GM10266 (cell line): ENCODE results near the gene HCN1.
"Not testable (repeated sequence)": the region's sequence is repeated elsewhere in the genome, so short reads cannot be mapped to it uniquely, and the experiment has no call there.

Source experiments
- DNase-seq: peaks from one replicate; pipeline ENCODE4 v3.0.0; 2012; ENCODE audit errors: extremely low spot score
- TF ChIP-seq, protein P1 (sequence below): IDR thresholded peaks from 2 replicates; pipeline ENCODE4 v1.5.1; 2012; ENCODE audit warnings: mild to moderate bottlenecking, low read depth; ENCODE audit not compliant: control insufficient read depth, insufficient read depth; ENCODE audit errors: missing control alignments

The HCN1 gene

DNA sequence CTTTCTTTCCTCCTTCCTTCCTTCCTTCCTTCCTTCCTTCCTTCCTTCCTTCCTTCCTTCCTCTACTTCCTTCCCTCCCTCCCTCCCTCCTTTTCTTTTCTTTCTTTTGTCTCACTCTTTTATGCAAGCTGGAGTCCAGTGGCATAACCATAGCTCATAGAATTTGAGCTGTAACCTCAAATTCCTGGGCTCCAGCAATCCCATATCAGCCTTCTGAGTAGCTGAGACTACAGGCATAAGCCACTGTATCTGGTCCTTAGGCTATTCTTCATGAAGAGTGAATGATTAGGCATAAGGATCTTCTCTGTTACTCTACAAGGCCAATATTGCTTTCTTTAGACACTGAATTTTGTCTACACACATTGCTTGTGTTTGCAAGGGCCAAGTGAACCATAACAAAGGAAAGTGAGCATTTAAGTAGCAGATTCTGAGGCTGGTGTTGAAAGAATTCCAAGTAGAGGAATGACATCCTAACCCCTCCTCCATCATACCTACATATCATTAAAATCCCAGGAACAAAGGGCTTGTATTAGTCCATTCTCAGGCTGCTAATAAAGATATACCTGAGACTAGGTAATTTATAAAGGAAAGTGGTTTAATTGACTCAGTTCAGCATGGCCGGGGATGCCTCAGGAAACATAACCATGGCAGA is 293.2 kb downstream of the HCN1 start:
- TF ChIP-seq, protein P1, sequence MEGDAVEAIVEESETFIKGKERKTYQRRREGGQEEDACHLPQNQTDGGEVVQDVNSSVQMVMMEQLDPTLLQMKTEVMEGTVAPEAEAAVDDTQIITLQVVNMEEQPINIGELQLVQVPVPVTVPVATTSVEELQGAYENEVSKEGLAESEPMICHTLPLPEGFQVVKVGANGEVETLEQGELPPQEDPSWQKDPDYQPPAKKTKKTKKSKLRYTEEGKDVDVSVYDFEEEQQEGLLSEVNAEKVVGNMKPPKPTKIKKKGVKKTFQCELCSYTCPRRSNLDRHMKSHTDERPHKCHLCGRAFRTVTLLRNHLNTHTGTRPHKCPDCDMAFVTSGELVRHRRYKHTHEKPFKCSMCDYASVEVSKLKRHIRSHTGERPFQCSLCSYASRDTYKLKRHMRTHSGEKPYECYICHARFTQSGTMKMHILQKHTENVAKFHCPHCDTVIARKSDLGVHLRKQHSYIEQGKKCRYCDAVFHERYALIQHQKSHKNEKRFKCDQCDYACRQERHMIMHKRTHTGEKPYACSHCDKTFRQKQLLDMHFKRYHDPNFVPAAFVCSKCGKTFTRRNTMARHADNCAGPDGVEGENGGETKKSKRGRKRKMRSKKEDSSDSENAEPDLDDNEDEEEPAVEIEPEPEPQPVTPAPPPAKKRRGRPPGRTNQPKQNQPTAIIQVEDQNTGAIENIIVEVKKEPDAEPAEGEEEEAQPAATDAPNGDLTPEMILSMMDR = no peak
- DNase-seq = no peak

DNA sequence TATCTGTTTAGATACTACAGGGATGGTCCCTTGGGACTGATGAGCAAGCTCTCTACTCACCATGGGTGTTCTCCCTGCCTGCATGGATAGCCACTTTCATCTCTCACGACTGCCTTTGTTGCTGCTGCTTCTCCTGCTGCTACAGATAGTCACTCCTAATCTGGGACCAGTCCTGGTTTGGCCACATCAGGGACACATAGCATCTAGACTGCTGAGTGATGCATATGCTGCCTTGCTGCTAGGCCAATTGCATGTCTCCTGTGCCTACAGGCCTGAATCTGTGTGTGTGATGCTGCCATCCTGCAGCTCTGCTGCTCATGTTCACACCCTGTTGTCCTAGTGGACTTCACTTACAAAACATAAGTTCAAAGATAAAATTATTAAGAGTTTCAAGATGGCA is 297.1 kb downstream of the HCN1 start:
- TF ChIP-seq, protein P1 = no peak
- no peak for DNase-seq

DNA sequence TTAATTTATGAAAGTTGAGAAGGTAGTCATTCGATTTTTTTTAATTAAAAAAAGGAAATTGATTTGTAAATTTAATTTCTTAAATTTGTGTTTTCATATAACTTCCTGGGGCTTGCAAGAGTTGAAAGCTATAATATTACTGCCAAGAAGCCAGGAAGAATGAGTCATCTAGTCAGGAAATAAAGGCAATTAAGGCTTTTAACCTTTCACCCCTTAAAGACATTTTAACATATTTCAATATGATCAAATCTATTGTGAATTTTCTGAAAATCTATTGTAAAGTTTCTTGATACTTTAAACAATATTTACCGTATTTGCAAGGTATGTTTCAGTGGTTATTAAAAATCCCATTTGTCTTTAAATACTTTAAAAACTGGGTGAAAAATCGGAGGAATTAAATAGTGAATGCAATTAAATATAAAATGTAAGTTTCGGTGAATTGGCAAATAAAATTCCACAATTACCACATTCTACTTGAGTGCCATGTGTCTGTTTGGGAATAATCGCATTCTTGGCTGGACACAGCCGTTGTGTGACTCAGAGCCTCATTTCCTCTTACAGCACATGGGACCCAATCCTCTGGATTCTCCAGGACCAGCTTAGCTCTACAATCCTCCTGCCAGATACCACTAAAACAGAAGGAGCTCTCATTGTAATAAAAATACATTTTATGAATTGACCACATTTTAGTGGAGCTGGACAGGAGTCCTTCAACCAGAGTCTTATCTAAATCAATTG is 310.7 kb downstream of the HCN1 start:
- TF ChIP-seq, protein P1 = no peak
- DNase-seq = no peak

DNA sequence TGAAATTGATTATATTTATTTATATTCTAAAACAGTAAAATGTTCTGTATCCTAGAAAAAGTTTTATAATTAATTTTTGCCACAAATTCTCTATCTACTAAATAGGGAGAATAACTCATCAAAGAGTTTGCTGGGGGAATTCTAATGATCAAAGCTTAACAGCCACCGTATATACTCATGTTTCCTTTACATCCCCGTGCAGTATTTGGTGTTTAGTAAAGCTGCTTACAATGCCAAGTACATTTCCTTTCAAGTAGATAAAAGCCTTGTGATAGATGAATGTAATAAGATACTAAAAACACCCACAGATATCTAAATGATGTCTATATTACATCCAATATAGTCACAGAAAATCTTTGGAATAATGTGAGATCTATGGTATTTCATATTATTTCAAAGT is 312.2 kb downstream of the HCN1 start:
- TF ChIP-seq, protein P1 = no peak
- no peak for DNase-seq

DNA sequence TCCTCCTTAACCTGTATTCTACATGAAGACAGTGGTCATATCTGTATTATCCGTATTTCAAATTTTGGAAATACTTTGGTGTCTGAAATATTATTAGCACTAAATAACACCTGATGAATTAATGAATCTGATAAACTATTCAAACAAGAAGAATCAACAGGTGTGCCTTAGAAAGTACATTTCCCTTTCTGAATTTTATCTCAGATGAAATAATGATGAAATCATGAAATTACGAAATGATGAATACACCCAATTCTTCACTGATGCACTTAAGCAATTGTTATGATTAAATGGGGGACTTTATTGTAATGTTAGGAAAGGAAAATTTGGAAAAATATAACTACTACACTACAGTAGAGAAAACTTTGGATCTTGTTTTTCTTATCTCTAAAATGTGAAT is 313.6 kb downstream of the HCN1 start:
- no peak for DNase-seq
- TF ChIP-seq, protein P1 = no peak

DNA sequence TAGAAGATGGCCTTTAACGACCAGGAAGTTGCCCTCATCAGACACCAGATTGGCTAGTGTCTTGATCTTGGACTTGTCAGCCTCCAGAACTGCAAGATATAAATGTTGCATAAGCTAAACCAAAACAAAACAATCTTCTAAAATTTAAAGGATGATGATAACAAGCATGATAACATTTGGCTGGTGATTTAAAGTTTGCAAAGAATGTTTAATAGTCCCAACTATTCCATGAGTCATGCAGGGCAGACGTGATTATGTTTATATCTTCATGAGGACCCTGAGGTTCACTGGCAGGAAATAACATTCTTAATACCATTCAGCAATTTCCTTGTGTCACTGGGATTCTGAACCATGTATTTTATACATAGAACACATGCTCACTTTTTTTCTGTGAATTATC is 319.8 kb downstream of the HCN1 start:
- TF ChIP-seq, protein P1 = no peak
- no peak for DNase-seq

DNA sequence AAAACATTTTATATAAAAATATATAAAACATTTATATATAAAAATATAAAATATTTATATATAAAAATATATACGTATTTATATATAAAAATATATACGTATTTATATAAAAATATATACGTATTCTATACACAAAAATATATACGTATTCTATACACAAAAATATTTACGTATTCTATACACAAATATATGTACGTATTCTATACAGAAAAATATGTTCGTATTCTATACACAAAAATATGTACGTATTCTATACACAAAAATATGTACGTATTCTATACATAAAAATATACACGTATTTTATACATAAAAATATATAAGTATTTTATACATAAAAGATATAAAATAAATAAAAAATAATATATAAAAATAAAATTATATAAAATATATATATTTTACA is 323.6 kb downstream of the HCN1 start:
- TF ChIP-seq, protein P1 = no peak

DNA sequence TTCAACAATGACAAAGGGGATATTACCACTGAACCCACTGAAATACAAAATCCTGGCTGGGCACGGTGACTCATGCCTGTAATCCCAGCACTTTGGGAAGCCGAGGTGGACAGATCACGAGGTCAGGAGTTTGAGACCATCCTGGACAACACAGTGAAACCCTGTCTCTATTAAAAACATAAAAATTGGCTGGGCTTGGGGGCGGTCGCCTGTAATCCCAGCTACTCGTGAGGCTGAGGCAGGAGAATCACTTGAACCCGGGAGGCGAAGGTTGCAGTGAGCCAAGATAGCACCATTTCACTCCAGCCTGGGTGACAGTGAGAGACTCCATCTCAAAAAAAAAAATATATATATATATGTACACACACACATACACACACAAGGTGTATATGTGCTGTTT is 324.8 kb downstream of the HCN1 start:
- not testable (repeated sequence) for DNase-seq

More for the DNA sequence above, 323.6 kb downstream of the HCN1 start:
- no peak for DNase-seq
